PC-9 (cell line): Measurements from ENCODE around the gene GRIFIN. TPM values are rescaled to one million over a fixed set of nuclear protein-coding genes. Genes with fewer than 3 reads are reported as not detected.

Experiments
- BruUV-seq: library from RNA; stranded (reverse); fragments of 400-500 nt; replicated peaks from 2 replicates; lab custom pipeline; 2021; lab: Mats Ljungman, UMichigan
- CTCF ChIA-PET: fragments of 300-600 bp; sonication (Branson Sonifier 250); formaldehyde crosslinking; loops from one replicate; lab custom pipeline; 2022; ENCODE audit warnings: antibody characterized with exemption; lab: Charles Lee
- POLR2A ChIA-PET: fragments of 300-600 bp; sonication (Branson Sonifier 250); formaldehyde crosslinking; loops from one replicate; lab custom pipeline; 2022; ENCODE audit warnings: antibody characterized with exemption; ENCODE audit not compliant: unreplicated experiment; lab: Charles Lee
- DNase-seq, 2 experiments: peaks; one replicate each; pipeline versions ENCODE4 v3.0.0 to v3.0.0-alpha.2; 2015 to 2022; ENCODE audit warnings: mixed read lengths in 1 of 2
- H2AFZ ChIP-seq: fragments of 200-600 bp; sonication (generic); 2 replicates; pipeline ENCODE4 v1.8.1; 2017; ENCODE audit warnings: antibody characterized with exemption
- H3F3A ChIP-seq: fragments of 200-600 bp; sonication (generic); 2 replicates; pipeline ENCODE4 v1.8.1; 2017; ENCODE audit warnings: antibody characterized with exemption, mild to moderate bottlenecking, low read depth; ENCODE audit not compliant: insufficient read depth
- H3K27ac ChIP-seq: fragments of 200-600 bp; sonication (generic); 2 replicates; pipeline ENCODE4 v1.6.1; 2016; ENCODE audit warnings: mixed run types
- H3K27me3 ChIP-seq: fragments of 200-600 bp; sonication (generic); 2 replicates; pipeline ENCODE4 v1.6.1; 2016; ENCODE audit warnings: low read depth, mixed run types; ENCODE audit not compliant: insufficient read depth
- H3K36me3 ChIP-seq: fragments of 200-600 bp; sonication (generic); 2 replicates; pipeline ENCODE4 v1.6.1; 2016; ENCODE audit warnings: low read depth, mixed run types
- H3K4me1 ChIP-seq: fragments of 200-600 bp; sonication (generic); replicated peaks from 2 replicates; pipeline ENCODE4 v1.6.1; 2016; ENCODE audit warnings: mixed run types; ENCODE audit not compliant: insufficient read depth
- H3K4me2 ChIP-seq: fragments of 200-600 bp; sonication (generic); 2 replicates; pipeline ENCODE4 v1.6.1; 2017; ENCODE audit warnings: mixed run types
- H3K4me3 ChIP-seq: fragments of 200-600 bp; sonication (generic); 2 replicates; pipeline ENCODE4 v1.6.1; 2016; ENCODE audit warnings: mixed run types
- H3K79me2 ChIP-seq: fragments of 200-600 bp; sonication (generic); 2 replicates; pipeline ENCODE4 v1.6.1; 2017; ENCODE audit warnings: low read depth, mixed run types
- H3K9me2 ChIP-seq: fragments of 200-600 bp; sonication (generic); 2 replicates; pipeline ENCODE4 v1.8.1; 2017; ENCODE audit warnings: mild to moderate bottlenecking; ENCODE audit not compliant: insufficient read depth
- H3K9me3 ChIP-seq: fragments of 200-600 bp; sonication (generic); 2 replicates; pipeline ENCODE4 v1.8.1; 2016; ENCODE audit warnings: low read depth; ENCODE audit not compliant: insufficient read depth
- H4K20me1 ChIP-seq: fragments of 200-600 bp; sonication (generic); 2 replicates; pipeline ENCODE4 v1.8.1; 2017; ENCODE audit not compliant: insufficient read depth
- EZH2 ChIP-seq: fragments of 200-600 bp; sonication (generic); IDR thresholded peaks from 2 replicates; pipeline ENCODE4 v1.8.0; 2017; ENCODE audit warnings: antibody characterized with exemption, low read depth
- intact Hi-C: fragments of 100-400 bp; cut with micrococcal nuclease; formaldehyde crosslinking; loops from one replicate; pipeline ENCODE4 v1.10.0; 2022; ENCODE audit not compliant: unreplicated experiment
- total RNA-seq: library from RNA; stranded (reverse); gene quantifications from 2 replicates; pipeline ENCODE4 v1.2.3, GENCODE V29; 2021
- TF ChIP-seq, protein P1 (sequence below): fragments of 200-600 bp; sonication (generic); conservative IDR thresholded peaks from 2 replicates; pipeline ENCODE4 v1.6.1; 2017; ENCODE audit warnings: mixed run types, antibody characterized with exemption, mild to moderate bottlenecking, moderate library complexity

GRIFIN gene
- total RNA-seq, 1 experiment from 2014 or later = not detected

DNA sequence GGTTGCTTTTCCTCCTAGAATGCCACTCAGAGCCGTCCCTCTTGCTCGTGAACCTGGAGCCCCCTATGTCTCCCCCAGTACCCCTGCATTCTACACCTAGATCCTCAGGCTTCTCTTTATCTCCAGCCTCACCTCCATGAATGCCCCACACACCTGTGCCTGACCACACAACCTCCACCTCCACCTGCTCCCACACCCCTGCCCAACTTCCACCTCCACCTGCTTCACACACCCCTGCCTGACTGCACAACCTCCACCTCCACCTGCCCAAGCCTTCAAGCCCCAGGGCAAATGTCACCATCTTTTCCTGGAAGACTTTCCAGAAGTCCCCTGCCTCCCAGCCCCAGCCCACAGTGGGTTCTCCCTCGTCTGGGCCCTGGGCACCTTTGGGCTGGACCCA lies 36.5 kb upstream of the GRIFIN start:
- no peak for DNase-seq
- Histone ChIP-seq H3K4me2 (no peak overlapping the region), H3K9me2 (no peaks in the 10 kb centered on the region), H3K4me3 (no peak overlapping the region), H4K20me1 (no peaks in the 10 kb centered on the region), H3K79me2 (no peaks in the 10 kb centered on the region), H3K4me1 (peaks cover 30% of the 10 kb centered on the region), H2AFZ (no peak overlapping the region), H3K27me3 (peaks cover 9% of the 10 kb centered on the region; the same call in 1 of the 2 replicates), H3K27ac (no peak overlapping the region), H3F3A (peaks cover 22% of the 10 kb centered on the region), H3K36me3 (no peaks in the 10 kb centered on the region), H3K9me3 (no peaks in the 10 kb centered on the region)
- CTCF ChIA-PET = no interaction called here
- no TSS peak for BruUV-seq
- TF ChIP-seq EZH2 = no peak
- TF ChIP-seq, protein P1, sequence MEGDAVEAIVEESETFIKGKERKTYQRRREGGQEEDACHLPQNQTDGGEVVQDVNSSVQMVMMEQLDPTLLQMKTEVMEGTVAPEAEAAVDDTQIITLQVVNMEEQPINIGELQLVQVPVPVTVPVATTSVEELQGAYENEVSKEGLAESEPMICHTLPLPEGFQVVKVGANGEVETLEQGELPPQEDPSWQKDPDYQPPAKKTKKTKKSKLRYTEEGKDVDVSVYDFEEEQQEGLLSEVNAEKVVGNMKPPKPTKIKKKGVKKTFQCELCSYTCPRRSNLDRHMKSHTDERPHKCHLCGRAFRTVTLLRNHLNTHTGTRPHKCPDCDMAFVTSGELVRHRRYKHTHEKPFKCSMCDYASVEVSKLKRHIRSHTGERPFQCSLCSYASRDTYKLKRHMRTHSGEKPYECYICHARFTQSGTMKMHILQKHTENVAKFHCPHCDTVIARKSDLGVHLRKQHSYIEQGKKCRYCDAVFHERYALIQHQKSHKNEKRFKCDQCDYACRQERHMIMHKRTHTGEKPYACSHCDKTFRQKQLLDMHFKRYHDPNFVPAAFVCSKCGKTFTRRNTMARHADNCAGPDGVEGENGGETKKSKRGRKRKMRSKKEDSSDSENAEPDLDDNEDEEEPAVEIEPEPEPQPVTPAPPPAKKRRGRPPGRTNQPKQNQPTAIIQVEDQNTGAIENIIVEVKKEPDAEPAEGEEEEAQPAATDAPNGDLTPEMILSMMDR = no peak
- intact Hi-C loops = no loop called here
- POLR2A ChIA-PET = interaction anchor here (0.6 kb wide), 1 partner anchor 290 kb away, joined by 5 read pairs; no protein-coding TSS in a partner anchor

DNA sequence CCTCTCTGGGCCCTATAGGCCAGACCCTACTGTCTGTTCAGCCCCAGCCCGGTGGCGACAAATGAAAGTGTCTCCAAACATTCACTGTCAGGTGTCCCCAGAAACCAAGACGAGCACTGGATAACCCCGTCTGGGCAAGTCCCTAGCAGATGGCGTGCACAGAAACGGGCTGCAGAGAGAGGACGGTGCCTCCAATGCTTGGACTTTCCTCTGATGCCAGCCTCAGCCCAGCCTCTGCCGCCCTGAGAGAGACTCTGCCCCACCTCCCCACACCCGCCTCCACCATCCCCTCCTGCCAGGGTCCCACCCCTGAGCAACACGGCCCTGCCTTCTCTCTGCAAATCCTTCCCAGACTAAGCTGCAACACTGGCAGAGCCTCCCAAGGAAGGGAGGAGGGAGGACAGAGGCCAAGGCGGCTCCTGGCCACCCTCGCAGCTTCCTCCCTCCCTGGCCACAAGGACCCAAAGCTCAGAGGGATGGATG lies 36.0 kb upstream of the GRIFIN start:
- Histone ChIP-seq H3K79me2 (no peaks in the 10 kb centered on the region), H2AFZ (no peak overlapping the region), H3K9me3 (no peaks in the 10 kb centered on the region), H4K20me1 (no peaks in the 10 kb centered on the region), H3K4me3 (no peak overlapping the region), H3K36me3 (no peaks in the 10 kb centered on the region), H3K9me2 (no peaks in the 10 kb centered on the region), H3F3A (peaks cover 24% of the 10 kb centered on the region), H3K27ac (no peak overlapping the region), H3K4me1 (peaks cover 28% of the 10 kb centered on the region), H3K4me2 (no peak overlapping the region), H3K27me3 (peaks cover 9% of the 10 kb centered on the region; the same call in 1 of the 2 replicates)
- DNase-seq = no peak
- TF ChIP-seq, protein P1 = no peak
- TF ChIP-seq EZH2 = no peak
- intact Hi-C loops = no loop called here
- no TSS peak for BruUV-seq
- ChIA-PET CTCF (no interaction called here), POLR2A (no interaction called here)

DNA sequence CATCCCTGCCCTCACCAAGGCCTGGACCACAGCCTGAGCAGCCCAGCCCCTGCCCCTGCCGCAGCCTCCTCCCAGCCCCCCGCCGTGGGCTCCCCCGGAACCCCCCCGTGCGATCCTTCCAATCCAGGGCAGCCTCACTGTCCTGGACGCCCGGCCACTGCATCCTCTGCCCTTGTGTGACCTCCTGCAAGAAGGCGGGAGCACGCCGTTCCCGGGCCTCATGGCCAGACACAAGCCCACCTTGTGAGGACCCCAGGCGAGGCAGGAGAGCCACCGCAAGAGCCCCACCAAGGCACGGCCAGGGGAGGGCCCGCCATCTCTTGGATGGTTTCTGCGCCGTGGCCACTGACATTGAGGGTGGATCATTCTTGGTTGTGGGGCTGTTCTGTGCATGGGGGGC lies 35.6 kb upstream of the GRIFIN start:
- no peak for DNase-seq
- Histone ChIP-seq H3K36me3 (no peaks in the 10 kb centered on the region), H4K20me1 (no peaks in the 10 kb centered on the region), H3K4me2 (no peak overlapping the region), H3K27ac (no peak overlapping the region), H3K4me1 (peaks cover 26% of the 10 kb centered on the region), H2AFZ (no peak overlapping the region), H3K4me3 (no peak overlapping the region), H3F3A (peaks cover 24% of the 10 kb centered on the region), H3K27me3 (peaks cover 9% of the 10 kb centered on the region; the same call in 1 of the 2 replicates), H3K9me3 (no peaks in the 10 kb centered on the region), H3K79me2 (no peaks in the 10 kb centered on the region), H3K9me2 (no peaks in the 10 kb centered on the region)
- CTCF ChIA-PET = no interaction called here
- POLR2A ChIA-PET = no interaction called here
- intact Hi-C loops = no loop called here
- BruUV-seq = no TSS peak
- TF ChIP-seq, protein P1 = no peak
- no peak for TF ChIP-seq EZH2
